HEK293 (cell line): ENCODE data around the gene TCF7L2.
A peak's percentile ranks its signal among the peaks of the same experiment; 100 is the strongest.

Experiments
- BCL11A ChIP-seq: fragments of 450-650 bp; formaldehyde crosslinking; IDR thresholded peaks from 2 replicates; pipeline ENCODE4 v1.5.1; 2016; ENCODE audit warnings: low read depth, missing biosample characterization, missing genetic modification characterization
- GLIS1 ChIP-seq: fragments of 450-650 bp; formaldehyde crosslinking; IDR thresholded peaks from 2 replicates; pipeline ENCODE4 v1.5.1; 2016; ENCODE audit warnings: missing biosample characterization, missing genetic modification characterization
- RBAK ChIP-seq: fragments of 450-650 bp; formaldehyde crosslinking; IDR thresholded peaks from 2 replicates; pipeline ENCODE4 v1.5.1; 2016; ENCODE audit warnings: missing biosample characterization, missing genetic modification characterization
- SCRT1 ChIP-seq: fragments of 450-650 bp; formaldehyde crosslinking; IDR thresholded peaks from 2 replicates; pipeline ENCODE4 v1.5.1; 2016; ENCODE audit warnings: missing biosample characterization, missing genetic modification characterization, borderline replicate concordance
- SP3 ChIP-seq: fragments of 450-650 bp; formaldehyde crosslinking; IDR thresholded peaks from 2 replicates; pipeline ENCODE4 v1.5.1; 2016; ENCODE audit warnings: missing biosample characterization, missing genetic modification characterization
- WT1 ChIP-seq: fragments of 450-650 bp; formaldehyde crosslinking; IDR thresholded peaks from 2 replicates; pipeline ENCODE4 v1.5.1; 2016; ENCODE audit warnings: missing biosample characterization, missing genetic modification characterization
- ZBTB49 ChIP-seq: fragments of 450-650 bp; formaldehyde crosslinking; IDR thresholded peaks from 2 replicates; pipeline ENCODE4 v1.5.1; 2016; ENCODE audit warnings: missing biosample characterization, missing genetic modification characterization, low read depth
- ZIC2 ChIP-seq: fragments of 450-650 bp; formaldehyde crosslinking; IDR thresholded peaks from 2 replicates; pipeline ENCODE4 v1.5.1; 2016; ENCODE audit warnings: missing biosample characterization, missing genetic modification characterization
- ZNF133 ChIP-seq: fragments of 450-650 bp; formaldehyde crosslinking; IDR thresholded peaks from 2 replicates; pipeline ENCODE4 v1.5.1; 2016; ENCODE audit warnings: missing biosample characterization, missing genetic modification characterization
- ZNF169 ChIP-seq: fragments of 450-650 bp; formaldehyde crosslinking; IDR thresholded peaks from 2 replicates; pipeline ENCODE4 v1.5.1; 2016; ENCODE audit warnings: missing biosample characterization, missing genetic modification characterization
- ZNF202 ChIP-seq: fragments of 450-650 bp; formaldehyde crosslinking; IDR thresholded peaks from 2 replicates; pipeline ENCODE4 v1.5.1; 2016; ENCODE audit warnings: missing biosample characterization, missing genetic modification characterization, borderline replicate concordance
- ZNF311 ChIP-seq: fragments of 450-650 bp; formaldehyde crosslinking; IDR thresholded peaks from 2 replicates; pipeline ENCODE4 v1.5.1; 2017; ENCODE audit warnings: missing biosample characterization, missing genetic modification characterization, borderline replicate concordance
- ZNF335 ChIP-seq: fragments of 450-650 bp; formaldehyde crosslinking; conservative IDR thresholded peaks from 2 replicates; pipeline ENCODE4 v1.5.1; 2016; ENCODE audit warnings: missing biosample characterization, missing genetic modification characterization
- ZNF391 ChIP-seq: fragments of 450-650 bp; formaldehyde crosslinking; IDR thresholded peaks from 2 replicates; pipeline ENCODE4 v1.5.1; 2016; ENCODE audit warnings: low read depth, missing biosample characterization, missing genetic modification characterization, borderline replicate concordance
- ZNF449 ChIP-seq: fragments of 450-650 bp; formaldehyde crosslinking; IDR thresholded peaks from 2 replicates; pipeline ENCODE4 v1.5.1; 2017; ENCODE audit warnings: missing biosample characterization, mild to moderate bottlenecking, missing genetic modification characterization, moderate library complexity
- ZNF549 ChIP-seq: fragments of 450-650 bp; IDR thresholded peaks from 2 replicates; pipeline ENCODE4 v1.5.1; 2018; ENCODE audit warnings: missing biosample characterization, missing genetic modification characterization, mild to moderate bottlenecking, inconsistent platforms, moderate library complexity
- ZNF560 ChIP-seq: fragments of 450-650 bp; formaldehyde crosslinking; IDR thresholded peaks from 2 replicates; pipeline ENCODE4 v1.5.1; 2017; ENCODE audit warnings: missing biosample characterization, missing genetic modification characterization, borderline replicate concordance
- ZNF677 ChIP-seq: fragments of 450-650 bp; IDR thresholded peaks from 2 replicates; pipeline ENCODE4 v1.5.0; 2018; ENCODE audit warnings: missing biosample characterization, mild to moderate bottlenecking, missing genetic modification characterization, moderate library complexity
- ZNF768 ChIP-seq: fragments of 450-650 bp; formaldehyde crosslinking; IDR thresholded peaks from 2 replicates; pipeline ENCODE4 v1.5.1; 2018; ENCODE audit warnings: missing biosample characterization, mild to moderate bottlenecking, missing genetic modification characterization
- ZSCAN23 ChIP-seq: fragments of 450-650 bp; formaldehyde crosslinking; IDR thresholded peaks from 2 replicates; pipeline ENCODE4 v1.5.1; 2016; ENCODE audit warnings: missing biosample characterization, missing genetic modification characterization
- TF ChIP-seq, protein P1 (sequence below): fragments of 450-650 bp; formaldehyde crosslinking; conservative IDR thresholded peaks from 2 replicates; pipeline ENCODE4 v1.5.1; 2016; ENCODE audit warnings: low read depth, missing biosample characterization, missing genetic modification characterization
- TF ChIP-seq, protein P2 (sequence below): fragments of 450-650 bp; formaldehyde crosslinking; IDR thresholded peaks from 2 replicates; pipeline ENCODE4 v1.5.1; 2016; ENCODE audit warnings: missing biosample characterization, missing genetic modification characterization
- TF ChIP-seq, protein P3 (sequence below): fragments of 450-650 bp; formaldehyde crosslinking; conservative IDR thresholded peaks from 2 replicates; pipeline ENCODE4 v1.5.1; 2016; ENCODE audit warnings: low read depth, missing biosample characterization, missing genetic modification characterization

TCF7L2 gene

GRCh38 chr10:113047963-113048781 is 98.1 kb downstream of the TCF7L2 start (continued):
- TF ChIP-seq BCL11A (tag by site-specific recombination) (peak; percentile 72), ZNF768 (no peak), ZNF549 (tag by site-specific recombination) (no peak), WT1 (tag by site-specific recombination) (peak; percentile 78), ZNF391 (tag by site-specific recombination) (no peak), ZNF169 (tag by site-specific recombination) (no peak), ZNF202 (tag by site-specific recombination) (no peak), GLIS1 (peak; percentile 86), ZNF677 (tag by site-specific recombination) (no peak), SCRT1 (tag by site-specific recombination) (0 out of 2 replicates have a peak, but pooled peaks have one; percentile 36), RBAK (tag by site-specific recombination) (no peak), ZIC2 (tag by site-specific recombination) (no peak), ZNF133 (no peak), ZNF560 (tag by site-specific recombination) (no peak), ZSCAN23 (tag by site-specific recombination) (peak; percentile 50; the same call in 1 of the 2 replicates), SP3 (tag by site-specific recombination) (peak; percentile 25; the same call in 1 of the 2 replicates), ZBTB49 (tag by site-specific recombination) (no peak), ZNF311 (tag by site-specific recombination) (no peak), ZNF335 (tag by site-specific recombination) (peak; percentile 58), ZNF449 (0 out of 2 replicates have a peak, but pooled peaks have one; percentile 23)
- TF ChIP-seq, protein P1, sequence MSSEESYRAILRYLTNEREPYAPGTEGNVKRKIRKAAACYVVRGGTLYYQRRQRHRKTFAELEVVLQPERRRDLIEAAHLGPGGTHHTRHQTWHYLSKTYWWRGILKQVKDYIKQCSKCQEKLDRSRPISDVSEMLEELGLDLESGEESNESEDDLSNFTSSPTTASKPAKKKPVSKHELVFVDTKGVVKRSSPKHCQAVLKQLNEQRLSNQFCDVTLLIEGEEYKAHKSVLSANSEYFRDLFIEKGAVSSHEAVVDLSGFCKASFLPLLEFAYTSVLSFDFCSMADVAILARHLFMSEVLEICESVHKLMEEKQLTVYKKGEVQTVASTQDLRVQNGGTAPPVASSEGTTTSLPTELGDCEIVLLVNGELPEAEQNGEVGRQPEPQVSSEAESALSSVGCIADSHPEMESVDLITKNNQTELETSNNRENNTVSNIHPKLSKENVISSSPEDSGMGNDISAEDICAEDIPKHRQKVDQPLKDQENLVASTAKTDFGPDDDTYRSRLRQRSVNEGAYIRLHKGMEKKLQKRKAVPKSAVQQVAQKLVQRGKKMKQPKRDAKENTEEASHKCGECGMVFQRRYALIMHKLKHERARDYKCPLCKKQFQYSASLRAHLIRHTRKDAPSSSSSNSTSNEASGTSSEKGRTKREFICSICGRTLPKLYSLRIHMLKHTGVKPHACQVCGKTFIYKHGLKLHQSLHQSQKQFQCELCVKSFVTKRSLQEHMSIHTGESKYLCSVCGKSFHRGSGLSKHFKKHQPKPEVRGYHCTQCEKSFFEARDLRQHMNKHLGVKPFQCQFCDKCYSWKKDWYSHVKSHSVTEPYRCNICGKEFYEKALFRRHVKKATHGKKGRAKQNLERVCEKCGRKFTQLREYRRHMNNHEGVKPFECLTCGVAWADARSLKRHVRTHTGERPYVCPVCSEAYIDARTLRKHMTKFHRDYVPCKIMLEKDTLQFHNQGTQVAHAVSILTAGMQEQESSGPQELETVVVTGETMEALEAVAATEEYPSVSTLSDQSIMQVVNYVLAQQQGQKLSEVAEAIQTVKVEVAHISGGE (tag by site-specific recombination): no peak
- TF ChIP-seq, protein P2, sequence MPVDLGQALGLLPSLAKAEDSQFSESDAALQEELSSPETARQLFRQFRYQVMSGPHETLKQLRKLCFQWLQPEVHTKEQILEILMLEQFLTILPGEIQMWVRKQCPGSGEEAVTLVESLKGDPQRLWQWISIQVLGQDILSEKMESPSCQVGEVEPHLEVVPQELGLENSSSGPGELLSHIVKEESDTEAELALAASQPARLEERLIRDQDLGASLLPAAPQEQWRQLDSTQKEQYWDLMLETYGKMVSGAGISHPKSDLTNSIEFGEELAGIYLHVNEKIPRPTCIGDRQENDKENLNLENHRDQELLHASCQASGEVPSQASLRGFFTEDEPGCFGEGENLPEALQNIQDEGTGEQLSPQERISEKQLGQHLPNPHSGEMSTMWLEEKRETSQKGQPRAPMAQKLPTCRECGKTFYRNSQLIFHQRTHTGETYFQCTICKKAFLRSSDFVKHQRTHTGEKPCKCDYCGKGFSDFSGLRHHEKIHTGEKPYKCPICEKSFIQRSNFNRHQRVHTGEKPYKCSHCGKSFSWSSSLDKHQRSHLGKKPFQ: no peak
- TF ChIP-seq, protein P3, sequence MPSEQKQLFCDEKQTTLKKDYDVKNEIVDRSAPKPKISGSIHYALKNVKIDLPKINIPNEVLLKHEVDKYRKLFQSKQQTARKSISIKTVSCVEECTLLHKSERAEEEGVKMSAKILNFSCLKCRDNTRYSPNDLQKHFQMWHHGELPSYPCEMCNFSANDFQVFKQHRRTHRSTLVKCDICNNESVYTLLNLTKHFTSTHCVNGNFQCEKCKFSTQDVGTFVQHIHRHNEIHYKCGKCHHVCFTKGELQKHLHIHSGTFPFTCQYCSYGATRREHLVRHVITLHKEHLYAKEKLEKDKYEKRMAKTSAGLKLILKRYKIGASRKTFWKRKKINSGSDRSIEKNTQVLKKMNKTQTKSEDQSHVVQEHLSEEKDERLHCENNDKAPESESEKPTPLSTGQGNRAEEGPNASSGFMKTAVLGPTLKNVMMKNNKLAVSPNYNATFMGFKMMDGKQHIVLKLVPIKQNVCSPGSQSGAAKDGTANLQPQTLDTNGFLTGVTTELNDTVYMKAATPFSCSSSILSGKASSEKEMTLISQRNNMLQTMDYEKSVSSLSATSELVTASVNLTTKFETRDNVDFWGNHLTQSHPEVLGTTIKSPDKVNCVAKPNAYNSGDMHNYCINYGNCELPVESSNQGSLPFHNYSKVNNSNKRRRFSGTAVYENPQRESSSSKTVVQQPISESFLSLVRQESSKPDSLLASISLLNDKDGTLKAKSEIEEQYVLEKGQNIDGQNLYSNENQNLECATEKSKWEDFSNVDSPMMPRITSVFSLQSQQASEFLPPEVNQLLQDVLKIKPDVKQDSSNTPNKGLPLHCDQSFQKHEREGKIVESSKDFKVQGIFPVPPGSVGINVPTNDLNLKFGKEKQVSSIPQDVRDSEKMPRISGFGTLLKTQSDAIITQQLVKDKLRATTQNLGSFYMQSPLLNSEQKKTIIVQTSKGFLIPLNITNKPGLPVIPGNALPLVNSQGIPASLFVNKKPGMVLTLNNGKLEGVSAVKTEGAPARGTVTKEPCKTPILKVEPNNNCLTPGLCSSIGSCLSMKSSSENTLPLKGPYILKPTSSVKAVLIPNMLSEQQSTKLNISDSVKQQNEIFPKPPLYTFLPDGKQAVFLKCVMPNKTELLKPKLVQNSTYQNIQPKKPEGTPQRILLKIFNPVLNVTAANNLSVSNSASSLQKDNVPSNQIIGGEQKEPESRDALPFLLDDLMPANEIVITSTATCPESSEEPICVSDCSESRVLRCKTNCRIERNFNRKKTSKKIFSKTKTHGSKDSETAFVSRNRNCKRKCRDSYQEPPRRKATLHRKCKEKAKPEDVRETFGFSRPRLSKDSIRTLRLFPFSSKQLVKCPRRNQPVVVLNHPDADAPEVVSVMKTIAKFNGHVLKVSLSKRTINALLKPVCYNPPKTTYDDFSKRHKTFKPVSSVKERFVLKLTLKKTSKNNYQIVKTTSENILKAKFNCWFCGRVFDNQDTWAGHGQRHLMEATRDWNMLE: 0 out of 2 replicates have a peak, but pooled peaks have one; percentile 17
